ENCODE data around the gene RSKR.
"Not testable (repeated sequence)": the region's sequence is repeated elsewhere in the genome, so short reads cannot be mapped to it uniquely, and the experiment has no call there.

The RSKR gene

GRCh38 chr17:28577466-28577824 is 36.5 kb downstream of the RSKR start:
- CTCF ChIA-PET = interaction anchor here (0.7 to 1.7 kb wide), 4 partner anchors 12 to 66 kb away, joined by 3 to 5 read pairs (median 4); no protein-coding TSS in a partner anchor

GRCh38 chr17:28576758-28577465 is 37.1 kb downstream of the RSKR start, which contains the start of gene ALDOC:
ALDOC (minus strand) TSS chr17:28576895; CDS start chr17:28575532, 1,363 bp downstream.
- DNase-seq (ENCODE audit: low read depth, low spot score) = peak; percentile 51
- H3K4me3 ChIP-seq (ENCODE audit: low read depth, low read length) = peak within 1 kb of the TSS; percentile 55
- POLR2A ChIA-PET = interaction anchor here (1.4 kb wide), 1 partner anchor 41 kb away, joined by 3 read pairs; no protein-coding TSS in a partner anchor
- CTCF ChIA-PET = interaction anchor here (0.7 to 1.7 kb wide), 4 partner anchors 13 to 67 kb away, joined by 3 to 5 read pairs (median 4); no protein-coding TSS in a partner anchor
- no peak for TF ChIP-seq CTCF (IDR thresholded peaks at IDR 0.05; ENCODE audit: insufficient read depth, low read length, missing control alignments)

More at GRCh38 chr17:28577466-28577824, 36.5 kb downstream of the RSKR start:
- TF ChIP-seq CTCF (IDR thresholded peaks at IDR 0.05; ENCODE audit: insufficient read depth, low read length, missing control alignments) = no peak
- no peak for DNase-seq (ENCODE audit: low read depth, low spot score)
- H3K4me3 ChIP-seq (ENCODE audit: low read depth, low read length) = no peak overlapping the region
- POLR2A ChIA-PET = interaction anchor here (1.4 kb wide), 1 partner anchor 41 kb away, joined by 3 read pairs; no protein-coding TSS in a partner anchor

- CTCF ChIA-PET = interaction anchor here (1.2 kb wide), 1 partner anchor 25 kb away, joined by 4 read pairs; no protein-coding TSS in a partner anchor
- POLR2A ChIA-PET; DNase-seq (ENCODE audit: low read depth, low spot score): not testable (repeated sequence)
- H3K4me3 ChIP-seq (ENCODE audit: low read depth, low read length) = peak overlapping the region; percentile 25
These were observed 38.0 kb downstream of the RSKR start for GRCh38 chr17:28576016-28576415.

GRCh38 chr17:28575126-28575795 is 38.7 kb downstream of the RSKR start:
- CTCF ChIA-PET = interaction anchor here (1.2 kb wide), 1 partner anchor 24 kb away, joined by 4 read pairs; no protein-coding TSS in a partner anchor

GRCh38 chr17:28574526-28574925 is 39.5 kb downstream of the RSKR start:
- CTCF ChIA-PET = no interaction called here

More at GRCh38 chr17:28575126-28575795, 38.7 kb downstream of the RSKR start:
- DNase-seq (ENCODE audit: low read depth, low spot score) = no peak
- no peak overlapping the region for H3K4me3 ChIP-seq (ENCODE audit: low read depth, low read length)
- POLR2A ChIA-PET = no interaction called here
- TF ChIP-seq CTCF (IDR thresholded peaks at IDR 0.05; ENCODE audit: insufficient read depth, low read length, missing control alignments) = no peak

GRCh38 chr17:28573966-28574480 is 40.0 kb downstream of the RSKR start:
- CTCF ChIA-PET = no interaction called here
- no peak for DNase-seq (ENCODE audit: low read depth, low spot score)
- no peak overlapping the region for H3K4me3 ChIP-seq (ENCODE audit: low read depth, low read length)
- POLR2A ChIA-PET = no interaction called here
- no peak for TF ChIP-seq CTCF (IDR thresholded peaks at IDR 0.05; ENCODE audit: insufficient read depth, low read length, missing control alignments)

More at GRCh38 chr17:28574526-28574925, 39.5 kb downstream of the RSKR start:
- H3K4me3 ChIP-seq (ENCODE audit: low read depth, low read length) = no peak overlapping the region
- TF ChIP-seq CTCF (IDR thresholded peaks at IDR 0.05; ENCODE audit: insufficient read depth, low read length, missing control alignments) = no peak
- POLR2A ChIA-PET = no interaction called here
- no peak for DNase-seq (ENCODE audit: low read depth, low spot score)
